Measurements from ENCODE around the gene KCNG2. TPM values are rescaled to one million over a fixed set of nuclear protein-coding genes. Genes with fewer than 3 reads are reported as not detected.

KCNG2 gene
- total RNA-seq, 4 donors from 2014 or later, result 0.55 TPM; not detected in 3

DNA sequence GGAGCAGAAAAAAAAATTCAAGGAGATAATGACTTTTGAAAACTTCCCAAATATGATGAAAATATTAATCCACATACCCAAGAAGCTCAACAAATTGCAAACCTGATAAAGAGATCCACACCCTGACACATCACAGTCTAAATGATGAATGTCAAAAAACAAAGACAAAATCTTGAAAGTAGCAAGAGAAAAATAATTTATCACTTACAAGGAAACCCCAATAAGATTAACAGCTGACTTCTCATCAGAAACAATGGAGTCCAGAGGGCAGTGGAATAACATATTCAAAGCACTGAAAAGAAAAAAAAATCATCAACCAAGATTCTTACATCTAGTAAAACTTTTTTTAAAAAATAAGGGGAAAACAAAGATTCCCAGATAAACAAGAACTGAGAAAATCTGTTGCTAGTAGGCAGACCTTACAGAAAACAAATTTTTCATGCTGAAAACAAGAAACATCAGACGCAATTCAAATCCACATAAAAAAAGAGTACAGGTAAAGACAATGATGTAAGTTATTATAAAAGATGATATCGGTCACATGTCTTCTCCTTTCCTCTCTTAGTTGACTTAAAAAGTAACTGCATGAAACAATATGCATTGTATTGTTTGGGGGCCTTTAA is 132.4 kb downstream of the KCNG2 start:
- in situ Hi-C loops (cut with MboI; ENCODE audit: low sequenced_read_pairs in 4 of 4) (no loop called here), intact Hi-C loops (cut with DNase I; ENCODE audit: low total_unique reads) (no loop called here)
- TF ChIP-seq POLR2A (IDR thresholded peaks at IDR 0.05), result no peak
- TF ChIP-seq, protein P1, sequence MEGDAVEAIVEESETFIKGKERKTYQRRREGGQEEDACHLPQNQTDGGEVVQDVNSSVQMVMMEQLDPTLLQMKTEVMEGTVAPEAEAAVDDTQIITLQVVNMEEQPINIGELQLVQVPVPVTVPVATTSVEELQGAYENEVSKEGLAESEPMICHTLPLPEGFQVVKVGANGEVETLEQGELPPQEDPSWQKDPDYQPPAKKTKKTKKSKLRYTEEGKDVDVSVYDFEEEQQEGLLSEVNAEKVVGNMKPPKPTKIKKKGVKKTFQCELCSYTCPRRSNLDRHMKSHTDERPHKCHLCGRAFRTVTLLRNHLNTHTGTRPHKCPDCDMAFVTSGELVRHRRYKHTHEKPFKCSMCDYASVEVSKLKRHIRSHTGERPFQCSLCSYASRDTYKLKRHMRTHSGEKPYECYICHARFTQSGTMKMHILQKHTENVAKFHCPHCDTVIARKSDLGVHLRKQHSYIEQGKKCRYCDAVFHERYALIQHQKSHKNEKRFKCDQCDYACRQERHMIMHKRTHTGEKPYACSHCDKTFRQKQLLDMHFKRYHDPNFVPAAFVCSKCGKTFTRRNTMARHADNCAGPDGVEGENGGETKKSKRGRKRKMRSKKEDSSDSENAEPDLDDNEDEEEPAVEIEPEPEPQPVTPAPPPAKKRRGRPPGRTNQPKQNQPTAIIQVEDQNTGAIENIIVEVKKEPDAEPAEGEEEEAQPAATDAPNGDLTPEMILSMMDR (IDR thresholded peaks at IDR 0.05 in 4 of 5, conservative IDR thresholded peaks at IDR 0.05 in 1 of 5), result no peak
- ATAC-seq (no peak), DNase-seq (no peak)
- peaks cover 28 to 45% of the 10 kb centered on the region in 2 donors for H3K4me1 ChIP-seq
- peaks cover 0 to 32% of the 10 kb centered on the region in 2 donors for H3K36me3 ChIP-seq
- no peak overlapping the region for H3K4me3 ChIP-seq
- H3K9me3 ChIP-seq, result peaks cover 0 to 11% (median 0%) of the 10 kb centered on the region in 3 donors
- no peaks in the 10 kb centered on the region for H3K27me3 ChIP-seq
- no peak overlapping the region for H3K27ac ChIP-seq

DNA sequence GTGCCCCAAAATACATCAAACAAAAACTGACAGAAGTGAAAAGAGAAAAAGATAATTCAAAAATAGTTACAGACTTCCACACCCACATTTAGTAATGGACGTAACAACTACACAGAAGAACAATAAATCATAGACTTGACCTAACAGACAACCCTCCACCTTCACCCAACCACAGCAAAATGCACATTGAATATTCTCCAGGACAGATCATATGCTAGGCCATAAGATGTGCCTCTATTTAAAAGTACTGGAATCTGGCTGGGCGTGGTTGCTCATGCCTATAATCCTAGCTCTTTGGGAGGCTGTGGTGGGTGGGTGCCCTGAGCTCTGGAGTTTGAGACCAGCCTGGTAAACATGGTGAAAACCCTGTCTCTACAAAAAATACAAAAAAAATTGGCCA is 133.7 kb downstream of the KCNG2 start:
- H3K27ac ChIP-seq, result no peak overlapping the region
- ATAC-seq (no peak), DNase-seq (no peak)
- in situ Hi-C loops (cut with MboI; ENCODE audit: low sequenced_read_pairs in 4 of 4), result no loop called here
- intact Hi-C loops (cut with DNase I; ENCODE audit: low total_unique reads), result no loop called here
- H3K4me3 ChIP-seq, result no peak overlapping the region
- peaks cover 0 to 36% of the 10 kb centered on the region in 2 donors for H3K36me3 ChIP-seq
- TF ChIP-seq POLR2A (IDR thresholded peaks at IDR 0.05), result no peak
- TF ChIP-seq, protein P1 (IDR thresholded peaks at IDR 0.05 in 4 of 5, conservative IDR thresholded peaks at IDR 0.05 in 1 of 5), result no peak
- peaks cover 0 to 11% (median 0%) of the 10 kb centered on the region in 3 donors for H3K9me3 ChIP-seq
- no peaks in the 10 kb centered on the region for H3K27me3 ChIP-seq
- H3K4me1 ChIP-seq, result peaks cover 15 to 32% of the 10 kb centered on the region in 2 donors

DNA sequence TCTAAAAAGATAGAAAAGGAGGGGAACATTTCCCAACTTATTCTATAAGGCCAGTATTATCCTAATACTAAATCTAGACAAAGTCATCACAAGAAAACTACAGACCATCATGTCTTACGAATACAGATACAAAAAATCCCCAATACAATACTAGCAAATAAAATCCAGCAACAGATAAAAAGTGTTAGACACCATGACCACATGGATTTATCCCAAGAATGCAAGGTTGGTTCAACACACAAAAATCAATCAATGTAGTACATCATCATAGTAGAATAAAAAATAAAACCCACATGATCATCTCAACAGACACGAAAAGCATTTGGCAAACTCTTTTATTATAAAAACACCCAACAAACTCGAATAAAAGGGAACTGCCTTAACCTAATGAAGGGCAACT is 135.2 kb downstream of the KCNG2 start:
- Histone ChIP-seq H3K27me3 (no peaks in the 10 kb centered on the region), H3K4me3 (no peak overlapping the region), H3K36me3 (peaks cover 0 to 40% of the 10 kb centered on the region in 2 donors), H3K4me1 (peaks cover under 1 to 17% of the 10 kb centered on the region in 2 donors), H3K27ac (no peak overlapping the region), H3K9me3 (peaks cover 0 to 11% (median 0%) of the 10 kb centered on the region in 3 donors)
- DNase-seq (no peak), ATAC-seq (no peak)
- no peak for TF ChIP-seq POLR2A (IDR thresholded peaks at IDR 0.05)
- TF ChIP-seq, protein P1 (IDR thresholded peaks at IDR 0.05 in 4 of 5, conservative IDR thresholded peaks at IDR 0.05 in 1 of 5), result no peak
- intact Hi-C loops (cut with DNase I; ENCODE audit: low total_unique reads) (no loop called here), in situ Hi-C loops (cut with MboI; ENCODE audit: low sequenced_read_pairs in 4 of 4) (no loop called here)

DNA sequence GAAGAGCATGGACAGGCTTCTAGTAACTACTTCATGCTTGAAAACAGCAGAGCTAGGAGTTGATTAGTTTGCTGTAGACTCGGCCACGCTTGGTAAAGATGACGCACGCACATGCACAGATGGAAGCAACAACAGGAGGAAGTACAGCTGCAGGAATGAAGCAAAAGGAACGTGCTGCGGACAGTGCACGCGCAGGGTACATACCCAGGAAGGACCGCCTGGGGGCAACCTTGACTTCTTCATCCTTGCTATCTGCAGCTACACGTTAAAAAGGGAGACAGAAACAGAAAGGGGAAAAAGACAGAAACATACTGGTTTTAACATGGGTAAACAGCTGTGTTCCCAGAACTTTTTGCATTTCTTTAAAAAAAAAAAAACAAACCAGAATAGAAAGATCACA is 136.0 kb downstream of the KCNG2 start:
- Histone ChIP-seq H3K27me3 (no peaks in the 10 kb centered on the region), H3K4me3 (no peak overlapping the region), H3K9me3 (peaks cover 0 to 11% (median 0%) of the 10 kb centered on the region in 3 donors), H3K4me1 (peaks cover 8 to 17% of the 10 kb centered on the region in 2 donors), H3K36me3 (peaks cover 0 to 32% of the 10 kb centered on the region in 2 donors), H3K27ac (no peak overlapping the region)
- no peak for TF ChIP-seq POLR2A (IDR thresholded peaks at IDR 0.05)
- TF ChIP-seq, protein P1 (IDR thresholded peaks at IDR 0.05 in 4 of 5, conservative IDR thresholded peaks at IDR 0.05 in 1 of 5), result no peak
- ATAC-seq (no peak), DNase-seq (peak in 1 of 2 donors; percentile 9)
- in situ Hi-C loops (cut with MboI; ENCODE audit: low sequenced_read_pairs in 4 of 4), result no loop called here
- intact Hi-C loops (cut with DNase I; ENCODE audit: low total_unique reads), result no loop called here
